NCI-H1092 treated with DMSO at 0.1 percent for 48 hours (cell line): ENCODE data around the gene ST6GALNAC2.
"Not testable (repeated sequence)": the region's sequence is repeated elsewhere in the genome, so short reads cannot be mapped to it uniquely, and the experiment has no call there.

Experiments used
- DNase-seq: peaks from one replicate; lab custom pipeline; 2025; lab: John Stamatoyannopoulos, UW

ST6GALNAC2 gene

DNA sequence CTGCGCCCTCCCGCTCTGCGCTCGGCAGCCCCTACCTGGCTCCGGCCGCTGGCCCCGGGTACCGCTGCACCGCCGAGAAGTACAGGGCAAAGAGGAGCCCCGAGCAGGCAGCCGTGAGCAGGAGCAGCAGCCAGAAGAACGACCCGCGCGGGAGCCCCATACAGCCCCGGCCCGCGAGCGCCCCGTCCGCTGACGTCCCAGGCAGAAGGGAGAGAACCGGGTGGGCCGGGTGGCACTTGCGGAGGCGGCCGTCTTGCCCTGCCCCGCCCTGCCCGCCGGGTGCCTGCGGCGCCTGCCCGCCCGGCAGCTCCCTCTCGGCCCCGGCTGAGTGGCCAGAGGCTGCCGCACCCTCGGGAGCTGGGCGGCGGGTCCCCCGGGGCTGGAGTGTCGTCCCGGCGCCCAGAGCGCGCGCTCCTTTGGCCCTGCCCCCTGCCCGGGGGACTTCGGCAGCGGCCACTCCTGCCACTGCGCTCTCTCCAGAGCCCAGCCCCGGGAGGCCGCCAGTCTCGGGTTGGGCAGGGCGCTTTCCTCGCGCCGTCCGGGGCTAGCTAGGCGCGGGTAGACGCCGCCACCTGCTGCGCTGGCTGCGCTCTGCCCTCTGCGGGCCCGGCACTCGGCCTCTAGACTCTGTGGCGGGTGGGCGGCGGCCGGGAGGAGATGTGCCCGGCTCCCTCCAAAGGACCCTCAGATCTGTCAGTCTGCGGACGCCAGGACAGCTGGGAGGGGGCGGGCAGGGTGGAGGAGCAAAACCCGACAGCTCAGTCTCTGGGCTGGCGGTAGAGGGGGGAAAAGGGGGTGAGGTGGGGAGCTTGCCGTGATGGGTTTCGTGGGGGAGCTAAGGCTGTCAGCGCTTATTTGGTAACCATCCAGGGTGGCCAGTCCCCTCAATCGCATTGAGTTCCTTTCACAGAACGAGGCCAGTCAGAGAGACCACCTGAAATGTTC is at the start of gene ST6GALNAC2:
Gene ST6GALNAC2, minus strand, starts transcription at position 212 of the 945 bp plus-strand sequence. Its CDS starts 52 bp downstream, at position 160.
- DNase-seq, result peak; percentile 37

- no peak for DNase-seq
Observed at GRCh38 chr17:76635039-76635438, 49.4 kb upstream of the ST6GALNAC2 start.

GRCh38 chr17:76633628-76634328 is 48.1 kb upstream of the ST6GALNAC2 start:
- no peak for DNase-seq

GRCh38 chr17:76631821-76632565 is 46.3 kb upstream of the ST6GALNAC2 start:
- DNase-seq, result no peak

DNA sequence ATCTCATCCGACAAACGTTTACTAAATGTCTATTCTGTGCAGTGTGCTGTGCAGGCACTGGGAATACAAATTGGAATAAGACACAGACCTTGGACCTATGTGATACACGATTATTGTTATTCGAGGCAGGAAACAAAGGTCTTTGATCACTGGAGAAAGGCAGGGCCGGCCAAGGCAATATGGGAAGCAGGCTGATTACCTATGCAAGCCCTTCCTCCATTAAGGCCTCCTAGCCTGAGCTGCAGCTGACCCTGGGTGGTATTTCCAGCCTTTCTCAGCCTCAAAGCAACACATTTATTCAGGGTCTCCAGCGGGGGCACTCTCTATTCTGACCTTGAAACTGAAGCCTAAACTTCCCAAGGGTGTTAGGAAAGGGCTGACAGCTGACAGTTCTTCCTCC is 44.5 kb upstream of the ST6GALNAC2 start:
- DNase-seq, result no peak

DNA sequence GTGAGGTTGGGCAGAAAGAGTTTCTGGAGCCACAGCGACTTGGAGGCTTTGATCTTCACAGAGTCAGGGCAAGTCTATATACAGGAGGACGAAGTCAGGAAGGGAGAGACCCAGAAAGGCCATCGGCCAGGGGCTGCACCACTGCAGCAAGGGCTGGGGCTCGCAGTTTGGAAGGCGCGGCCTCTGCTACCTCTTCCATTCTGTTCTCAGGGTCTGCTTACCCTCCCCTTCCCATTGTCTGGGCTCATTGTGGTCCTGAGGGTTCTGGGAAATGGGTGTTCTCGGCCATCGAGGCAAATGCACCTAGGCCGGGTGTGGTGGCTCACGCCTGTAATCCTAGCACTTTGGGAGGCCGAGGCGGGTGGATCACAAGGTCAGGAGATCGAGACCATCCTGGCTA is 41.9 kb upstream of the ST6GALNAC2 start:
- no peak for DNase-seq

- DNase-seq, result no peak
Observed at GRCh38 chr17:76626442-76626841, 40.8 kb upstream of the ST6GALNAC2 start.

DNA sequence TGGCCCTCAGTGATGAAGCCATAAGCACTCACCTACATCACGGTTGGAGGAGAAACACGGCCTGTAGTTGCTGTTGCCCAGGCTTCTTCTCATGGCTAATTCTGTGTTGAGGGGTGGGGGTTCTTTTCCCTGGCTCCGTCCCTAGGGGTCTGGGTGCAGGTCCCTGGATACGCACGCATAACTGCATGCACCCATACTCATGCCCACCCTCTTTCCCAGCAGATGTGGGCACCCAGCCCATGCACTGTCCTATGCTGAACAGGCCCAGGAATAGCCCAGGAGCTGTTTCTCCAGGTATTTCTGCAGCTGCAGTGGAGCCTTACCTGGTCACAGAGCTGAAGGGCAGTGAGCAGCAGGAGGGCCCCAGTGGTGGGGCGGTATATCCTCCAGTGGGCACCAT is 39.8 kb upstream of the ST6GALNAC2 start:
- no peak for DNase-seq

GRCh38 chr17:76623271-76624146 is 37.8 kb upstream of the ST6GALNAC2 start:
- peak; percentile 60 for DNase-seq

GRCh38 chr17:76617838-76618237 is 32.2 kb upstream of the ST6GALNAC2 start:
- no peak for DNase-seq

DNA sequence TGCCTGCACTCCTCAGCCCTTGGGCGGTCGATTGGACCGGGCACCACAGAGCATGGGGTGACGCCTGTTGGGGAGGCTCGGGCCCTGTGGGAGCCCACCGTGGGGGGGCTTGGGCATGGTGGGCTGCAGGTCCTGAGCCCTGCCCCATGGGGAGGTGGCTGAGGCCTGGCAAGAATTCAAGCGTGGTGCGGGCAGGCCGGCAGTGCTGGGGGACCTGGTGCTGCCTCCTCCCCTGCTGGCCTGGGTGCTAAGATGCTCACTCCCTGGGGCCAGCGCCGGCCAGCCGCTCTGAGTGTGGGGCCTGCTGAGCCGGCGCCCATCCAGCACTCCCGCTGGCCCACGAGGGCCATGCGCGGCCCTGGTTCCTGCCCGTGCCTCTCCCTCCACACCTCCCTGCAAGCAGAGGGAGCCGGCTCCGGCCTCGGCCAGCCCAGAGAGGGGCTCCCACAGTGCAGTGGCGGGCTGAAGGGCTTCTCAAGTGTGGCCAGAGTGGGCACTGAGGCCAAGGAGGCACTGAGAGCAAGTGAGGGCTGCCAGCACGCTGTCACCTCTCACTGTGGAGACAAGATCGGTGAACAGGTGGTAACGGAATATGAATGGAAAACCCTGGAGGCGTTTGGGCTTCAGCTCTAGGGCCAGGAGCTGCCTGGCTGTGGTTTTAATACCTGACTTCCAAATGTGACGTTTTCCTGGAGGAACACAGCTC is 29.4 kb upstream of the ST6GALNAC2 start:
- DNase-seq, result no peak

- DNase-seq, result not testable (repeated sequence)
Observed at GRCh38 chr17:76614064-76614759, 28.6 kb upstream of the ST6GALNAC2 start.

- no peak for DNase-seq
Observed at GRCh38 chr17:76612977-76613851, 27.6 kb upstream of the ST6GALNAC2 start.

DNA sequence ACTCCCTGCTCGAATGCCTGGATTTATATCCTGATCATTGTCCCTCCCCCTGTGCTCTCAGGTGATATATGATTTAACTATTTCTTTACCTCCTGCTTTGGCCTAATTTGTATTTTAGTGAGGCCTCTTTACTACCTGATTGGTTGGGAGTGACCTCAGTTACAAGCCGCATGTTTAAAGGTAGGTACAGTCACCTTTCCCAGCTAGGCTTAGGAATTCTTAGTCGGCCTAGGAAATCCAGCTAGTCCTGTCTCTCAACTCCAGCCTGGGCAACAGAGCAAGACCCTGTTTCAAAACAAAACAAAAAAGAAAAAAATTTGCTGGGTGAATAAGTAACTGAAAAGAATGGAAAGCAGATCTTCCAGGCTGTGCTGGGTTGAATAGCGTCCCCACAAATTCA is 26.8 kb upstream of the ST6GALNAC2 start:
- no peak for DNase-seq

- no peak for DNase-seq
Observed at GRCh38 chr17:76611758-76612157, 26.1 kb upstream of the ST6GALNAC2 start.

- DNase-seq, result not testable (repeated sequence)
Observed at GRCh38 chr17:76611080-76611749, 25.6 kb upstream of the ST6GALNAC2 start.

DNA sequence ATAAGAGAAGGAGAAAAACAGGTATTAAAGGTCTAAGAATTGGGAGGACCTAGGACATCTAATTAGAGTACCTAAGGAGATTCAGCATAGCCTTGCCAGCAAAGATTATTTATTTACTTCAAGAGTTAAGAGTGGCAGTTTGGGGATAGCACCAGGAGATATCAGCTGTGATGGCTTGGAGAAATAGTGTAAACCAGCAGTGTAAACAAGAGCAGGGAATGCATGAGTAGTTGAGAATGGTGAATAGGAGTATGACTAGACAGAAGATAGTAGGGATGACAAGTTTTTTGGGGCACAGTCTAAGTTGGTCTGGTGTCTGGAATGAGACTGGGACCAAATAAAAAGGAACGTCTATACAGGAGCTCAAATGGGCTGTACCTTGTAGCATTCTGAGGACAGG is 21.0 kb upstream of the ST6GALNAC2 start:
- not testable (repeated sequence) for DNase-seq

- no peak for DNase-seq
Observed at GRCh38 chr17:76601065-76601464, 15.4 kb upstream of the ST6GALNAC2 start.
